ENCODE results near the gene HP1BP3.

The HP1BP3 gene

GRCh38 chr1:20725189-20726117 lies 61.7 kb downstream of the HP1BP3 start:
- no peak for DNase-seq (ENCODE audit: low read depth in 1 of 2, low spot score in 1 of 2)
- H3K27me3 ChIP-seq (ENCODE audit: insufficient read depth, poor library complexity, severe bottlenecking), result peaks cover 22% of the 10 kb centered on the region
- no peak overlapping the region for H3K27ac ChIP-seq (replicated peaks)
- TF ChIP-seq CTCF (IDR thresholded peaks at IDR 0.05; ENCODE audit: insufficient read depth, low read length) (no peak), REST (IDR thresholded peaks at IDR 0.05; ENCODE audit: insufficient replicate concordance, low read depth) (no peak), POLR2AphosphoS5 (IDR thresholded peaks at IDR 0.05; ENCODE audit: low read depth) (no peak), SPI1 (IDR thresholded peaks at IDR 0.05; ENCODE audit: borderline replicate concordance, low read depth) (no peak), GABPA (IDR thresholded peaks at IDR 0.05; ENCODE audit: low read depth) (no peak)
- no peak overlapping the region for H3K4me3 ChIP-seq (replicated peaks; ENCODE audit: insufficient read depth, low read length)

GRCh38 chr1:20724364-20725188 lies 62.5 kb downstream of the HP1BP3 start:
- Histone ChIP-seq H3K27me3 (ENCODE audit: insufficient read depth, poor library complexity, severe bottlenecking) (peaks cover 13% of the 10 kb centered on the region), H3K4me3 (replicated peaks; ENCODE audit: insufficient read depth, low read length) (no peak overlapping the region), H3K27ac (replicated peaks) (no peak overlapping the region)
- TF ChIP-seq CTCF (IDR thresholded peaks at IDR 0.05; ENCODE audit: insufficient read depth, low read length) (no peak), POLR2AphosphoS5 (IDR thresholded peaks at IDR 0.05; ENCODE audit: low read depth) (no peak), REST (IDR thresholded peaks at IDR 0.05; ENCODE audit: insufficient replicate concordance, low read depth) (no peak)
- DNase-seq (ENCODE audit: low read depth in 1 of 2, low spot score in 1 of 2), result no peak

GRCh38 chr1:20723537-20724363 lies 63.4 kb downstream of the HP1BP3 start:
- DNase-seq (ENCODE audit: low read depth in 1 of 2, low spot score in 1 of 2), result no peak
- H3K4me3 ChIP-seq (replicated peaks; ENCODE audit: insufficient read depth, low read length), result no peak overlapping the region
- H3K27me3 ChIP-seq (ENCODE audit: insufficient read depth, poor library complexity, severe bottlenecking), result peaks cover 10% of the 10 kb centered on the region

More at GRCh38 chr1:20723537-20724363, 63.4 kb downstream of the HP1BP3 start:
- no peak overlapping the region for H3K27ac ChIP-seq (replicated peaks)
- TF ChIP-seq REST (IDR thresholded peaks at IDR 0.05; ENCODE audit: insufficient replicate concordance, low read depth), result no peak
- TF ChIP-seq SPI1 (IDR thresholded peaks at IDR 0.05; ENCODE audit: borderline replicate concordance, low read depth), result no peak
- no peak for TF ChIP-seq GABPA (IDR thresholded peaks at IDR 0.05; ENCODE audit: low read depth)
- TF ChIP-seq POLR2AphosphoS5 (IDR thresholded peaks at IDR 0.05; ENCODE audit: low read depth), result no peak
- TF ChIP-seq CTCF (IDR thresholded peaks at IDR 0.05; ENCODE audit: insufficient read depth, low read length), result no peak

All from HL-60 (cell line).